Mesothelial cell of epicardium (in vitro differentiated cells): ENCODE data around the gene COQ8B. TPM values are rescaled to one million over a fixed set of nuclear protein-coding genes. Genes with fewer than 3 reads are reported as not detected.

Experiments used
- DNase-seq, 2 experiments: peaks; one replicate each; pipeline ENCODE4 v3.0.0; 2021; ENCODE audit warnings: low spot score in 2 of 2; ENCODE audit not compliant: unreplicated experiment in 2 of 2
- H3K27ac Mint-ChIP-seq: 2 replicates; pipeline ENCODE4 v1.8.0; 2021; ENCODE audit warnings: mixed read lengths
- H3K27me3 Mint-ChIP-seq: 2 replicates; pipeline ENCODE4 v1.8.0; 2021; ENCODE audit warnings: low read depth, mixed read lengths
- H3K36me3 Mint-ChIP-seq: 2 replicates; pipeline ENCODE4 v1.8.0; 2021; ENCODE audit warnings: mixed read lengths
- H3K4me1 Mint-ChIP-seq: 2 replicates; pipeline ENCODE4 v1.8.0; 2021; ENCODE audit warnings: mixed read lengths
- H3K4me3 Mint-ChIP-seq: 2 replicates; pipeline ENCODE4 v1.8.0; 2021; ENCODE audit warnings: mild to moderate bottlenecking, moderate library complexity, mixed read lengths
- H3K9me3 Mint-ChIP-seq: 2 replicates; pipeline ENCODE4 v1.8.0; 2021; ENCODE audit warnings: mixed read lengths
- CTCF ChIP-seq: fragments of 200-600 bp; sonication (generic); IDR thresholded peaks from one replicate; pipeline ENCODE4 v1.5.0; 2021; ENCODE audit warnings: antibody characterized with exemption; ENCODE audit not compliant: unreplicated experiment
- total RNA-seq: library from RNA; stranded (reverse); gene quantifications from 3 replicates; pipeline ENCODE4 v1.2.1, GENCODE V29; 2021

The COQ8B gene
- total RNA-seq, 1 donor from 2014 or later, result 58.3 TPM

- TF ChIP-seq CTCF, result no peak
- no peak for DNase-seq
- Mint-ChIP-seq H3K27ac (no peak overlapping the region), H3K27me3 (no peaks in the 10 kb centered on the region), H3K4me3 (no peak overlapping the region), H3K36me3 (peaks cover 37% of the 10 kb centered on the region), H3K4me1 (no peaks in the 10 kb centered on the region), H3K9me3 (no peaks in the 10 kb centered on the region)
Measured at GRCh38 chr19:40704491-40705361, 12.0 kb downstream of the COQ8B start.

GRCh38 chr19:40703029-40703755 is 13.5 kb downstream of the COQ8B start:
- Mint-ChIP-seq H3K27ac (peak overlapping the region; percentile 7), H3K9me3 (no peaks in the 10 kb centered on the region), H3K36me3 (peaks cover 34% of the 10 kb centered on the region), H3K4me1 (no peaks in the 10 kb centered on the region), H3K27me3 (no peaks in the 10 kb centered on the region), H3K4me3 (no peak overlapping the region)
- no peak for TF ChIP-seq CTCF
- DNase-seq, result no peak

- Mint-ChIP-seq H3K27me3 (no peaks in the 10 kb centered on the region), H3K36me3 (peaks cover 34% of the 10 kb centered on the region), H3K9me3 (no peaks in the 10 kb centered on the region), H3K27ac (no peak overlapping the region), H3K4me3 (no peak overlapping the region), H3K4me1 (no peaks in the 10 kb centered on the region)
- peak in 1 of 2 experiments; percentile 44 for DNase-seq
- no peak for TF ChIP-seq CTCF
Measured at GRCh38 chr19:40702337-40703012, 14.2 kb downstream of the COQ8B start.

- no peak for DNase-seq
- H3K27me3 Mint-ChIP-seq, result no peaks in the 10 kb centered on the region
- no peak for TF ChIP-seq CTCF
- no peak overlapping the region for H3K27ac Mint-ChIP-seq
- peaks cover 34% of the 10 kb centered on the region for H3K36me3 Mint-ChIP-seq
- H3K4me3 Mint-ChIP-seq, result no peak overlapping the region
- no peaks in the 10 kb centered on the region for H3K4me1 Mint-ChIP-seq
- H3K9me3 Mint-ChIP-seq, result no peaks in the 10 kb centered on the region
Measured at GRCh38 chr19:40701758-40702157, 14.9 kb downstream of the COQ8B start.

- H3K4me1 Mint-ChIP-seq, result no peaks in the 10 kb centered on the region
- H3K36me3 Mint-ChIP-seq, result peaks cover 39% of the 10 kb centered on the region
- H3K27ac Mint-ChIP-seq, result no peak overlapping the region
- no peak overlapping the region for H3K4me3 Mint-ChIP-seq
- no peak for TF ChIP-seq CTCF
- no peak for DNase-seq
- H3K27me3 Mint-ChIP-seq, result no peaks in the 10 kb centered on the region
- no peaks in the 10 kb centered on the region for H3K9me3 Mint-ChIP-seq
Measured at GRCh38 chr19:40700083-40700482, 16.6 kb downstream of the COQ8B start.
